HUES6 (cell line): Measurements from ENCODE around the gene REEP1.
"Not testable (repeated sequence)": the region's sequence is repeated elsewhere in the genome, so short reads cannot be mapped to it uniquely, and the experiment has no call there.

Experiments
- H3K27ac ChIP-seq: 2 replicates; pipeline ENCODE4 v1.7.0; 2013; ENCODE audit warnings: low read depth, mild to moderate bottlenecking, low read length, inconsistent platforms
- H3K27me3 ChIP-seq: 2 replicates; pipeline ENCODE4 v1.6.1; 2013; ENCODE audit warnings: low read length; ENCODE audit not compliant: control insufficient read depth, insufficient read depth
- H3K36me3 ChIP-seq: 2 replicates; pipeline ENCODE4 v1.6.1; 2013; ENCODE audit warnings: low read length; ENCODE audit not compliant: control insufficient read depth, insufficient read depth
- H3K4me1 ChIP-seq: 2 replicates; pipeline ENCODE4 v1.6.1; 2013; ENCODE audit warnings: low read length; ENCODE audit not compliant: control insufficient read depth, insufficient read depth
- H3K4me3 ChIP-seq: 2 replicates; pipeline ENCODE4 v1.5.1; 2013; ENCODE audit warnings: low read depth, low read length
- H3K9ac ChIP-seq: one replicate; pipeline ENCODE4 v1.6.1; 2013; ENCODE audit warnings: mild to moderate bottlenecking, low read length
- H3K9me3 ChIP-seq: 2 replicates; pipeline ENCODE4 v1.6.1; 2013; ENCODE audit warnings: low read depth, low read length; ENCODE audit not compliant: control insufficient read depth, insufficient read depth

REEP1 gene

GRCh38 chr2:86256982-86257381, 80.4 kb downstream of the REEP1 start:
- Histone ChIP-seq H3K9me3 (no peaks in the 10 kb centered on the region), H3K36me3 (no peaks in the 10 kb centered on the region), H3K4me1 (peaks cover 10% of the 10 kb centered on the region; the same call in 1 of the 2 replicates), H3K4me3 (no peak overlapping the region), H3K9ac (no peak overlapping the region), H3K27me3 (no peaks in the 10 kb centered on the region), H3K27ac (no peak overlapping the region)

- Histone ChIP-seq H3K27me3 (no peaks in the 10 kb centered on the region), H3K4me1 (peaks cover 10% of the 10 kb centered on the region; the same call in 1 of the 2 replicates), H3K9ac (no peak overlapping the region), H3K9me3 (no peaks in the 10 kb centered on the region), H3K36me3 (no peaks in the 10 kb centered on the region), H3K4me3 (no peak overlapping the region), H3K27ac (no peak overlapping the region)
Observed at GRCh38 chr2:86256300-86256699, 81.1 kb downstream of the REEP1 start.

GRCh38 chr2:86254576-86255538, 82.6 kb downstream of the REEP1 start:
- no peak overlapping the region for H3K27ac ChIP-seq
- H3K4me1 ChIP-seq: peaks cover 10% of the 10 kb centered on the region; the same call in 1 of the 2 replicates
- H3K9ac ChIP-seq: no peak overlapping the region
- no peak overlapping the region for H3K4me3 ChIP-seq
- H3K9me3 ChIP-seq: no peaks in the 10 kb centered on the region
- H3K27me3 ChIP-seq: no peaks in the 10 kb centered on the region
- H3K36me3 ChIP-seq: no peaks in the 10 kb centered on the region

GRCh38 chr2:86253424-86253823, 84.0 kb downstream of the REEP1 start:
- no peaks in the 10 kb centered on the region for H3K36me3 ChIP-seq
- peaks cover 10% of the 10 kb centered on the region; the same call in 1 of the 2 replicates for H3K4me1 ChIP-seq
- no peak overlapping the region for H3K27ac ChIP-seq
- no peak overlapping the region for H3K9ac ChIP-seq
- H3K4me3 ChIP-seq: no peak overlapping the region
- H3K9me3 ChIP-seq: no peaks in the 10 kb centered on the region
- no peaks in the 10 kb centered on the region for H3K27me3 ChIP-seq

GRCh38 chr2:86251840-86252266, 85.6 kb downstream of the REEP1 start:
- no peaks in the 10 kb centered on the region for H3K27me3 ChIP-seq
- no peak overlapping the region for H3K4me3 ChIP-seq
- H3K27ac ChIP-seq: no peak overlapping the region
- peaks cover 10% of the 10 kb centered on the region; the same call in 1 of the 2 replicates for H3K4me1 ChIP-seq
- no peaks in the 10 kb centered on the region for H3K36me3 ChIP-seq
- no peaks in the 10 kb centered on the region for H3K9me3 ChIP-seq
- H3K9ac ChIP-seq: no peak overlapping the region

- Histone ChIP-seq H3K9ac (no peak overlapping the region), H3K4me1 (peaks cover 6% of the 10 kb centered on the region; the same call in 1 of the 2 replicates), H3K27me3 (no peaks in the 10 kb centered on the region), H3K36me3 (no peaks in the 10 kb centered on the region), H3K9me3 (no peaks in the 10 kb centered on the region), H3K4me3 (no peak overlapping the region), H3K27ac (no peak overlapping the region)
Observed at GRCh38 chr2:86249579-86250391, 87.6 kb downstream of the REEP1 start.

GRCh38 chr2:86249176-86249575, 88.2 kb downstream of the REEP1 start:
- Histone ChIP-seq H3K27ac (no peak overlapping the region), H3K4me3 (no peak overlapping the region), H3K9ac (no peak overlapping the region), H3K36me3 (no peaks in the 10 kb centered on the region), H3K9me3 (no peaks in the 10 kb centered on the region), H3K4me1 (peaks cover under 1% of the 10 kb centered on the region; the same call in 1 of the 2 replicates), H3K27me3 (no peaks in the 10 kb centered on the region)

- H3K9ac ChIP-seq, H3K36me3 ChIP-seq, H3K9me3 ChIP-seq, H3K4me1 ChIP-seq, H3K4me3 ChIP-seq, H3K27ac ChIP-seq, H3K27me3 ChIP-seq: not testable (repeated sequence)
Observed at GRCh38 chr2:86245222-86245621, 92.2 kb downstream of the REEP1 start.

- H3K9ac ChIP-seq, H3K27ac ChIP-seq, H3K4me1 ChIP-seq, H3K4me3 ChIP-seq, H3K36me3 ChIP-seq, H3K27me3 ChIP-seq, H3K9me3 ChIP-seq: not testable (repeated sequence)
Observed at GRCh38 chr2:86244781-86245180, 92.6 kb downstream of the REEP1 start.

- H3K4me3 ChIP-seq: no peak overlapping the region
- H3K27me3 ChIP-seq: no peaks in the 10 kb centered on the region; the same call in 1 of the 2 replicates
- H3K9me3 ChIP-seq: no peaks in the 10 kb centered on the region
- no peak overlapping the region for H3K9ac ChIP-seq
- H3K27ac ChIP-seq: no peak overlapping the region
- no peaks in the 10 kb centered on the region for H3K36me3 ChIP-seq
- H3K4me1 ChIP-seq: 0 out of 2 replicates have a peak, but pooled peaks cover 3% of the 10 kb centered on the region
Observed at GRCh38 chr2:86243950-86244733, 93.3 kb downstream of the REEP1 start.
